ENCODE data around the gene ANXA10. TPM values are rescaled to one million over a fixed set of nuclear protein-coding genes. Genes with fewer than 3 reads are reported as not detected.

Gene ANXA10
- total and polyA plus RNA-seq, 7 donors = 0.92 to 5.4 TPM; not detected in 5

DNA sequence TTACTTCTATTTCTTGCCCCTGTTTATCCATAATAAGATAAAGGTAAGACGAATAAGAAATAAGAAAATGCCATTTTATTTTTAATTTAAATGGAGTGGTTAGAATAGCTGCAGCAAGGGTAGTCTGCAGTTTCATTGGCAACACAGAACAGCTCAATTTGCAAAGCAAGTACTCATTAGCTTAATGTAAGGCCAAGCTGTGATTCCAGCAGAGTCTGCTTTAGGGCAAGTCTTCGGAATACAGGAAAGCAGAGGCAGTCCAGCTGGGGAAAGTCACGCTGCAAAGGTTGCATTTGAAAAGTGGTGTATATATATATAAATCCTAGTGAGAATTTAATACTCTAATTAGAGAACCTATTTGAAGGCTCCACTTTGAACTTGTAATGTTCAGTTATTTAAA lies 59.0 kb downstream of the ANXA10 start:
- H3K9me3 ChIP-seq = no peaks in the 10 kb centered on the region
- H3K4me3 ChIP-seq = no peak overlapping the region
- H3K27me3 ChIP-seq = no peaks in the 10 kb centered on the region
- no peaks in the 10 kb centered on the region for H3K36me3 ChIP-seq
- intact Hi-C loops (cut with DNase I) = loop anchor here (5.0 to 10.0 kb wide), 2 partner anchors 1129 to 1987 kb away; no protein-coding TSS in a partner anchor
- TF ChIP-seq, protein P1, sequence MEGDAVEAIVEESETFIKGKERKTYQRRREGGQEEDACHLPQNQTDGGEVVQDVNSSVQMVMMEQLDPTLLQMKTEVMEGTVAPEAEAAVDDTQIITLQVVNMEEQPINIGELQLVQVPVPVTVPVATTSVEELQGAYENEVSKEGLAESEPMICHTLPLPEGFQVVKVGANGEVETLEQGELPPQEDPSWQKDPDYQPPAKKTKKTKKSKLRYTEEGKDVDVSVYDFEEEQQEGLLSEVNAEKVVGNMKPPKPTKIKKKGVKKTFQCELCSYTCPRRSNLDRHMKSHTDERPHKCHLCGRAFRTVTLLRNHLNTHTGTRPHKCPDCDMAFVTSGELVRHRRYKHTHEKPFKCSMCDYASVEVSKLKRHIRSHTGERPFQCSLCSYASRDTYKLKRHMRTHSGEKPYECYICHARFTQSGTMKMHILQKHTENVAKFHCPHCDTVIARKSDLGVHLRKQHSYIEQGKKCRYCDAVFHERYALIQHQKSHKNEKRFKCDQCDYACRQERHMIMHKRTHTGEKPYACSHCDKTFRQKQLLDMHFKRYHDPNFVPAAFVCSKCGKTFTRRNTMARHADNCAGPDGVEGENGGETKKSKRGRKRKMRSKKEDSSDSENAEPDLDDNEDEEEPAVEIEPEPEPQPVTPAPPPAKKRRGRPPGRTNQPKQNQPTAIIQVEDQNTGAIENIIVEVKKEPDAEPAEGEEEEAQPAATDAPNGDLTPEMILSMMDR (IDR thresholded peaks at IDR 0.05) = no peak
- TF ChIP-seq EP300 (IDR thresholded peaks at IDR 0.05) (no peak), POLR2AphosphoS5 (IDR thresholded peaks at IDR 0.05) (no peak), POLR2A (IDR thresholded peaks at IDR 0.05) (no peak)
- no peaks in the 10 kb centered on the region for H3K4me1 ChIP-seq
- H3K27ac ChIP-seq = no peak overlapping the region
- 83 to 88% methylated on average over 3 of the region's 3 CpGs for WGBS, 2 donors
- DNase-seq = no peak

DNA sequence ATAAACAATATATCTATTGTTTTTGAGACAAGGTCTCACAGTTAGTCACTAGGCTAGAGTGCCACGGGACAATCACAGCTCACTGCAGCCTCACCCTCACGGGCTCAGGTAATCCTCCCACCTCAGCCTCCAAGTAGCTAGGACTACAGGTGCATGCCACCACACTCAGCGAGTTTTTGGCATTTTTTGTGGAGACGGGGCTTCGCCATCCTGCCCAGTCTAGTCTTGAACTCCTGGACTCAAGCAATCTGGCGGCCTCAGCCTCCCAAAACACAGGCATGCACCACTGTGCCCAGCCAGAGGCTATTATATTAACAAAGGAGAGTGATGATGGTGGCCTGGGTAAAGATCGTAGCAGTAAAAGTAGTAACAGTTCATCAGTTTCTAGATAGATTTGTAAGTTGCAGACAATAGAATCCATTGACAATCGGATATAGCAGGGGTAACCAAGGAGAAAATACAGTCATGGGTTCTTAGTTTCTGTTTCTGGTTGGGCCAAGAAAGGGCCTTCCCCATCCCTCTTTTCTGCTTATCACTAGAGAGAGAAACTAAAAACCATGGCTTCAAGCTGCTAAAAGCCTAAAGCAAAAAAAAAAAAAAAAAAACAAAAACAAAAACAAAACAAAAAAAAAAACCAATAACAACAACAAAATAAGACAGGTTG lies 60.6 kb downstream of the ANXA10 start:
- DNase-seq = no peak
- Histone ChIP-seq H3K27ac (no peak overlapping the region), H3K9me3 (no peaks in the 10 kb centered on the region), H3K36me3 (no peaks in the 10 kb centered on the region), H3K27me3 (no peaks in the 10 kb centered on the region), H3K4me3 (no peak overlapping the region), H3K4me1 (no peaks in the 10 kb centered on the region)
- TF ChIP-seq, protein P1 (IDR thresholded peaks at IDR 0.05) = no peak
- TF ChIP-seq POLR2A (IDR thresholded peaks at IDR 0.05) (no peak), EP300 (IDR thresholded peaks at IDR 0.05) (no peak), POLR2AphosphoS5 (IDR thresholded peaks at IDR 0.05) (no peak)
- WGBS, 2 donors = 88 to 94% methylated on average over 8 of the region's 8 CpGs
- intact Hi-C loops (cut with DNase I) = loop anchor here (5.0 to 10.0 kb wide), 2 partner anchors 1131 to 1988 kb away; no protein-coding TSS in a partner anchor

DNA sequence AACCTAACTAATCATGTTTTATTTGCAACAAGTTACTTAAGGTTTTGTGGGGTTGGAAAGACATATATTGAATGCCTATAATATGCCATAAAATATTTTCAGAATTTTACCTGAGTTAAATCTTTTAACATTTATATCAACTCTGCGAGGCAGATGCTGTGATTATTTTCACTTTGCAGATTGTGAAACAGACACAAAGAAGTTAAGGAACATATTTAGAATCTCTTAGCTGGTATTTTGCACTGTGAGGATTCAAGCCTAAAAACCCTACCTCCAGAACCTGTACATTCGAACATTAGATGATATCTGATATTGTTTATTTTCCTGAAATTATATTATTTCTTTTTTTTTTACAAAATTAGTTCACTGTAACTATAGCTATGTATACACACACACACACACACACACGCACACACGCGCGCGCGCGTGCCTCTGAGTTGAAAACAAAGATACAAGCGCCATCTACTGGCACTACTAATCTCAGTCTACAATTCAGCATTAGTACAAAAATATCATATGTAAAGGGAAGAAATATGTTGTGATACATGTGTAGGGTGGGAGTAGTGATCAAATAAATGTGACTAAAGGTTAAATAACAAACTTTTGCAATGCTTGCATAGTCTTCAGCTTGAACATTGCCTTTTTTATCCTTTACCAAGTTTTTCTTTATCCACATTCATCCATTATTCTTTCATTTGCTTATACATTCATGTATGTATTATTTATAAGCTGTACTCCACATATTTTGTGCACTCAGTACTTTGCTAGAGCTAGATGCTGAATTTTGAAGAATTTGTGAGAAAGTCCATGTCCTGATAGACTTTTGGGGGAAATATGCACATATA lies 61.5 kb downstream of the ANXA10 start:
- Histone ChIP-seq H3K27ac (no peak overlapping the region), H3K9me3 (no peaks in the 10 kb centered on the region), H3K4me3 (peak overlapping the region in 3 of 4 donors; percentile 6 to 32 (median 25)), H3K36me3 (no peaks in the 10 kb centered on the region), H3K4me1 (no peaks in the 10 kb centered on the region), H3K27me3 (no peaks in the 10 kb centered on the region)
- TF ChIP-seq, protein P1 (IDR thresholded peaks at IDR 0.05) = peak in 2 of 4 experiments; percentile 34 to 56
- no peak for TF ChIP-seq POLR2AphosphoS5 (IDR thresholded peaks at IDR 0.05)
- no peak for TF ChIP-seq POLR2A (IDR thresholded peaks at IDR 0.05)
- intact Hi-C loops (cut with DNase I) = loop anchor here (5.0 to 10.0 kb wide), 2 partner anchors 1132 to 1989 kb away; no protein-coding TSS in a partner anchor
- no peak for DNase-seq
- 1 to 4% methylated on average over 10 of the region's 10 CpGs for WGBS, 2 donors

DNA sequence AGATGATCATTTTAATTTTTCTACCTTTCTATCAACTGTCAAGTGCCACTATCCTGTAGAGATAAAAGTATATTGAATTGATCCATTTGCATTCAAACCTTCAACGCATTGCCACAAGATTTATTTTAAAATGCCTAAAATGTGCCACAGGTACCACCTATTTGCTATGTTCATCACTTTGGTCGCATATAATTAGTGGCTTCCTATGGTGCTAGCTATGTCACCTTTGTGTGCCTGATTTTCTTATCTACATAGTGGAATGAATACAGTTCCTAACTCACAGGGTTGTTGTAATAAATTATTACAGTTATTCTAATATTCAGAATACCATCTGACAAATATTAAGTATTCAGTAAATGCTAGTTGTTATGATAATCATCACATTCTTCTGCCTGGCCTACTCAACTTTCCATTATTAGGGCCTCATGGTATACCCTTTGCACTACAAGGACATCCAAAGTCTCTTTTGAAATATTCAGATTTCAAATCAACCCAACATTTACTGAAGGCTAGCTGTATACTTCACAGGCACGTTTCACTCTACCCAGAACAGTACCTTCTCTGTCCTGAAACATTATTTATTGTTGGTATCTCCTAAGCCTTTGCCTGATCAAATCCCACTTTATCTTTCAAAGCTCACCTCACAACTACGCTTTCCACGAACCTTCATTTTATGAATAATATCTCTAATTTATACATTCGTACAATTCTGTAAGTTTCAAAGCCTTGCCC lies 62.4 kb downstream of the ANXA10 start:
- no peaks in the 10 kb centered on the region for H3K36me3 ChIP-seq
- WGBS, 2 donors = 71 to 87% methylated on average over 6 of the region's 6 CpGs
- H3K4me3 ChIP-seq = no peak overlapping the region
- intact Hi-C loops (cut with DNase I) = loop anchor here (5.0 to 10.0 kb wide), 2 partner anchors 1132 to 1990 kb away; no protein-coding TSS in a partner anchor
- TF ChIP-seq, protein P1 (IDR thresholded peaks at IDR 0.05) = no peak
- TF ChIP-seq POLR2A (IDR thresholded peaks at IDR 0.05) = no peak
- no peak for TF ChIP-seq POLR2AphosphoS5 (IDR thresholded peaks at IDR 0.05)
- no peak for TF ChIP-seq EP300 (IDR thresholded peaks at IDR 0.05)
- no peak for DNase-seq
- no peaks in the 10 kb centered on the region for H3K27me3 ChIP-seq
- H3K4me1 ChIP-seq = no peaks in the 10 kb centered on the region
- H3K27ac ChIP-seq = no peak overlapping the region
- H3K9me3 ChIP-seq = no peaks in the 10 kb centered on the region
